GM10266 (cell line): ENCODE results near the gene CCDC33.

Experiments used
- DNase-seq: peaks from one replicate; pipeline ENCODE4 v3.0.0; 2012; ENCODE audit errors: extremely low spot score
- TF ChIP-seq, protein P1 (sequence below): IDR thresholded peaks from 2 replicates; pipeline ENCODE4 v1.5.1; 2012; ENCODE audit warnings: mild to moderate bottlenecking, low read depth; ENCODE audit not compliant: control insufficient read depth, insufficient read depth; ENCODE audit errors: missing control alignments

Gene CCDC33

DNA sequence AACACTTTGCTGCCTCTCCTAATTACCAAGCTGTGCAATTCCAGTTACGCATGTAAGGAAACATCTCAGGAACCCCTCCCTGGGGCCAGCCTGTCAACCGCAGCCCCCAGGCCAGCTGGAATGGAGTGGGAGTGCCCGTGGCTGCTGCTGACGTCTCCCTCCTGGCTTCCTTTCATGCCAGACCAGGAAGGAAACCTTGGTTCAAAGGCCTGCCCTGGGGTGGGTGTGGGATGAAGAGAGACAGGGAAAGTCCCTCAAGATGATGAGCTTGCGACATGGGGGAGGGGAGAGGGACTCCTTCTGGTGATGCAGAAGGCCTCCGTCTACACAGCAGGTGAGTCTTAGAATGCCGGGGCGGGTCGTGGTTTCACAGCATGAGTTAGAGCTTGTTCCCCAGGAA is 142.7 kb downstream of the CCDC33 start:
- TF ChIP-seq, protein P1, sequence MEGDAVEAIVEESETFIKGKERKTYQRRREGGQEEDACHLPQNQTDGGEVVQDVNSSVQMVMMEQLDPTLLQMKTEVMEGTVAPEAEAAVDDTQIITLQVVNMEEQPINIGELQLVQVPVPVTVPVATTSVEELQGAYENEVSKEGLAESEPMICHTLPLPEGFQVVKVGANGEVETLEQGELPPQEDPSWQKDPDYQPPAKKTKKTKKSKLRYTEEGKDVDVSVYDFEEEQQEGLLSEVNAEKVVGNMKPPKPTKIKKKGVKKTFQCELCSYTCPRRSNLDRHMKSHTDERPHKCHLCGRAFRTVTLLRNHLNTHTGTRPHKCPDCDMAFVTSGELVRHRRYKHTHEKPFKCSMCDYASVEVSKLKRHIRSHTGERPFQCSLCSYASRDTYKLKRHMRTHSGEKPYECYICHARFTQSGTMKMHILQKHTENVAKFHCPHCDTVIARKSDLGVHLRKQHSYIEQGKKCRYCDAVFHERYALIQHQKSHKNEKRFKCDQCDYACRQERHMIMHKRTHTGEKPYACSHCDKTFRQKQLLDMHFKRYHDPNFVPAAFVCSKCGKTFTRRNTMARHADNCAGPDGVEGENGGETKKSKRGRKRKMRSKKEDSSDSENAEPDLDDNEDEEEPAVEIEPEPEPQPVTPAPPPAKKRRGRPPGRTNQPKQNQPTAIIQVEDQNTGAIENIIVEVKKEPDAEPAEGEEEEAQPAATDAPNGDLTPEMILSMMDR, result no peak

DNA sequence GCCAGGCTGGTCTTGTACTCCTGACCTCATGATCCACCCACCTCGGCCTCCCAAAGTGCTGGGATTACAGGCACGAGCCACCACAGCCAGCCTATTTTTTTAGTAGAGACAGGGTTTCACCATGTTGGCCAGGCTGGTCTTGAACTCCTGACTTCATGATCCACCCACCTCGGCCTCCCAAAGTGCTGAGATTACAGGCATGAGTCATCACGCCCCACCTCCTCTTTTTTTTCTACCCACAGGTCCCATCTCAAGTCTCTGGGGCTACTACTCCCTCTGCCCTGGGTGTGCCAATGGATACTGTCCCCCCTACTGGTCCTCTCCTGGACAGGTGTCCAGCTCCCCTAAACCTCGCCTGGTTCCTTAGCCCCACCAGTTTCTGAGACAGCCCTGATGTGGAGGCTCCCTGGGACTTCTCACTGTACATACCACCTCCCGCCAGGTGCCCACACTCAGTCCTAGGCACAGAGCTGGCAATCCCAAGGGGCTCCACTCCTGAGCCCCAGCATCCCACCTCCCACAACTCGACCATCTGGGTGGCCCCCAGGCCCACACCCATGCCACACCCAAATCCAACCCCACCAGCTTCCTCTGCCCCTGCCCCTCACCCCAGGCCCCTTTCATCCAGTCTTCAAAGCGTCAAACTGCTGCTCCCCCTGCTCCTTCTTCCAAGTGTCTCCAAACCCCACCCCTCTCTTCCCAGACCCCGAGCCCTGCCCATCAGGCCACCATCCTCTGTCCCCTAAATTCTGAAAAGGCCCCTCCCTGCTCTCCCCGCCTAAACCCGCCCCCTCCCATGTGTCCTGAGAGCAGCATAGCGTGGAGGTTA is 144.4 kb downstream of the CCDC33 start:
- no peak for DNase-seq
- TF ChIP-seq, protein P1, result no peak

More for the DNA sequence above, 142.7 kb downstream of the CCDC33 start:
- DNase-seq, result no peak

DNA sequence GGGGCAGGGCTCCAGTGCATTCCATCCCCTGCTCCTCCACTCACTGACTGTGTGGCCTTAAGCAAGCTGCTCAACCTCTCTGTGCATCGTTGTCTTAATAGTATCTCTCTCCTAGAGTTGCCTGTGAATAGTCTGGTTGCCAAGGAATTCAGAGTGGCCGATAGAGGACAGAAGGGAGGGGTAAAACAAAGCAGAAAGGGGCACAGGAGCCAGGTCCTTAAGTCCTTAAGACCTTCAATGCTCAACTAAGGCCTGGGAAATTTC is 145.0 kb downstream of the CCDC33 start:
- TF ChIP-seq, protein P1, result no peak
- DNase-seq, result no peak

DNA sequence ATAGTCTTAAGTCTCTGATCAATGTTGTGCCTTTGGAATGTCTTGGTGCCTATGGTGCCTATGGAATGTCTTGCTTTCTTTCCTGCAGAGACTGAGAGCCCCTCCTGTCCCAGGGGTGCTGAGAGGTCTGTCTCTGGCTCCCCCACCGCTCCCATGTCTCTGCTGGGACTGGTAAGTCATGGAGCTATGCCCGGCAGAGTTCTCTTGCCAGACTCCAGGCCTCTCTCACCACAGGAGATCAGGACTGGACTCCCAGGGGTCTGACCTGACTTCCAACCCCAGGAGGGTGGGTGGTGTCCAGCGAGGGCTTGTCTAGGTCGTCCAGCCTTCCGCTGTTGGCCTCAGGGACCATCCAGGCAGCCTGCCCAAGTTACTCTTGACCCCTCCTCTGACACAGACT is 145.4 kb downstream of the CCDC33 start:
- TF ChIP-seq, protein P1, result no peak
- no peak for DNase-seq

DNA sequence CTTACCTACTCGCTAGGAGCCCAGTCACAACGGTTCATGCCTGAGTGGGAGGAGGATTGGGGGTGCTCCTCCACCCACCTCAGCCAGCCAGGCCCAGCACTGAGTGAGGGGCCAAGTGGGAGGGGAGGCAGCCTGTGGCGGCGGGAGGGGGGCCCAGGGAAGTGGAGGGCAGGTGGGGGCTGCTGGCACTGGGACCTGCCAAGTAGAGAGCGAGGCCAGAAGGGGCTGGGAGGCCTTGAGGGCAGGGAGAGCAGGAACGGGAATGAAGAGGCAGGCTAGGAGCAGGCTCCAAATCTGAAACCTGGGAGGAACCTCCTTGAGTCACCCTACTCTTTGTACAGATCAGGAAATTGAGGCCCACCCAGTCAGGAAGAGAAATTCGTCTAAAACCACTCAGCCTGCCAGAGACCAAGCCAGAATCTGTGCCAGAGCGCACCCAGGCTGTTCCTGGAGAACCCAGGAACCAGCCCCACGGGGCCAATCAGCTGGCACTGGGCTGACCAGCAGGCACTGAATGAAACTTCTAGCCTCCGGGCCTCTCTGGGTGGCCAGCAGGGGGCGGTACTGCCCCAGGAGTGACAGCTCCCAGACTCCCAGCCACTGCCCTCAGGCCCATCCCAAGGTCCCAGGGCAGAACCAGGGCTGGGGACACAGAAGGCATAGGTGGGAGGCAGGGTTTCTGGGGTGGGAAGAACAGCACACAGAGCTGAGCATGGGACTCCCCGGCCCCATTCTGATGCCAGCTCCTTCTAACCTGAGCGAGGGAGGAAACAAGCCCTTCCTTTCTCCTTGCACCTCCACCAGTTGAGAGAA is 146.1 kb downstream of the CCDC33 start:
- TF ChIP-seq, protein P1, result peak; percentile 95
- peak; percentile 74 for DNase-seq

DNA sequence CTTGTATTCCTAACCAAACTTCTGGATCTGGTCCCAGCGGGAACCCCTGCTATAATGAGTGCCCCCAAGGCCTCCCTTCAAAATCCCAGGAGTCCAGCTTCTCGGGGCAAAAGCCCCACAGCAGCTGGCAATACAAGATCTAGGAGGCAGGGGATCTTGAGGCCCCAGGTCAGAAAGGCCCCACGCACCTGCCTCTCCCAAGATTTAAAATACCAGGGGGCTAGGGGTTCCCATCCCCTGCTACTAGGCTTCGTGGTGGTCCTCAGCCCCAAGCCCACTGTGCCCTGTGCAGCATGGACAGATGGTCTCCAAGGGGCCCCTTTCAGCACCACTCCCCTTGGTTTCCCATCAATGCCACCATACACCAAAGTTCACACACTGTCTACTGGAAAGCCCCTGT is 147.2 kb downstream of the CCDC33 start:
- no peak for DNase-seq
- TF ChIP-seq, protein P1, result no peak
